Mesenchymal stem cell (in vitro differentiated cells and primary cell): ENCODE data around the gene CPT2.
A peak's percentile ranks its signal among the peaks of the same experiment; 100 is the strongest.

ENCODE experiments used
- DNase-seq: peaks from one replicate; pipeline ENCODE4 v3.0.0-alpha.2; 2013
- H2AFZ ChIP-seq: one replicate; pipeline ENCODE4 v1.6.1; 2013; ENCODE audit warnings: low read depth, mild to moderate bottlenecking, control low read depth, inconsistent platforms, low read length, moderate library complexity
- H2AK5ac ChIP-seq: 2 replicates; pipeline ENCODE4 v1.6.1; 2013; ENCODE audit warnings: low read length, moderate library complexity, mild to moderate bottlenecking, inconsistent platforms; ENCODE audit not compliant: severe bottlenecking
- H2BK120ac ChIP-seq: one replicate; pipeline ENCODE4 v1.6.1; 2013; ENCODE audit warnings: low read depth, mild to moderate bottlenecking, inconsistent platforms, low read length, moderate library complexity
- H2BK12ac ChIP-seq, 2 experiments: one replicate each; pipeline ENCODE4 v1.6.1; 2013; ENCODE audit warnings: inconsistent platforms in 2 of 2, low read length in 2 of 2, mild to moderate bottlenecking in 2 of 2, moderate library complexity in 2 of 2, control low read depth in 1 of 2
- H2BK15ac ChIP-seq: one replicate; pipeline ENCODE4 v1.6.1; 2013; ENCODE audit warnings: mild to moderate bottlenecking, low read depth, inconsistent platforms; ENCODE audit not compliant: poor library complexity, severe bottlenecking
- H2BK5ac ChIP-seq: 2 replicates; pipeline ENCODE4 v1.6.1; 2013; ENCODE audit warnings: low read depth, mild to moderate bottlenecking, low read length, control low read depth, inconsistent platforms; ENCODE audit not compliant: poor library complexity, severe bottlenecking
- H3K14ac ChIP-seq, 2 experiments: one replicate each; pipeline ENCODE4 v1.6.1; 2013; ENCODE audit warnings: inconsistent platforms in 2 of 2, low read length in 2 of 2, control low read depth in 1 of 2, mild to moderate bottlenecking in 1 of 2, moderate library complexity in 1 of 2
- H3K18ac ChIP-seq, 2 experiments: one replicate each; pipeline ENCODE4 v1.6.1; 2013; ENCODE audit warnings: inconsistent platforms in 2 of 2, low read length in 2 of 2, control low read depth in 1 of 2, low read depth in 1 of 2, mild to moderate bottlenecking in 1 of 2
- H3K23ac ChIP-seq, 2 experiments: one replicate each; pipeline ENCODE4 v1.6.1; 2013; ENCODE audit warnings: inconsistent platforms in 2 of 2, low read length in 2 of 2, mild to moderate bottlenecking in 2 of 2, moderate library complexity in 2 of 2, control low read depth in 1 of 2
- H3K27ac ChIP-seq: 2 replicates; pipeline ENCODE4 v1.5.1; 2013; ENCODE audit warnings: mild to moderate bottlenecking, moderate library complexity, low read length, control low read depth, inconsistent platforms; ENCODE audit not compliant: poor library complexity, severe bottlenecking
- H3K27me3 ChIP-seq, 2 experiments: 2 replicates each; pipeline versions ENCODE4 v1.6.1 to v1.7.0; 2013; ENCODE audit warnings: low read length in 2 of 2, mild to moderate bottlenecking in 2 of 2, moderate library complexity in 2 of 2, control low read depth in 1 of 2, inconsistent platforms in 1 of 2; ENCODE audit not compliant: control insufficient read depth in 1 of 2, insufficient read depth in 1 of 2
- H3K36me3 ChIP-seq, 2 experiments: 2 replicates each; pipeline versions ENCODE4 v1.6.1 to v1.7.0; 2013; ENCODE audit warnings: low read length in 2 of 2, control low read depth in 1 of 2, inconsistent platforms in 1 of 2, low read depth in 1 of 2, mild to moderate bottlenecking in 1 of 2; ENCODE audit not compliant: insufficient read depth in 2 of 2, control insufficient read depth in 1 of 2
- H3K4ac ChIP-seq, 2 experiments: one replicate each; pipeline ENCODE4 v1.6.1; 2013; ENCODE audit warnings: inconsistent platforms in 2 of 2, low read length in 2 of 2, mild to moderate bottlenecking in 2 of 2, moderate library complexity in 2 of 2, control low read depth in 1 of 2, low read depth in 1 of 2
- H3K4me1 ChIP-seq: 2 replicates; pipeline ENCODE4 v1.6.1; 2013; ENCODE audit warnings: low read depth, low read length, control low read depth; ENCODE audit not compliant: control insufficient read depth, insufficient read depth
- H3K4me2 ChIP-seq: 2 replicates; pipeline ENCODE4 v1.6.1; 2013; ENCODE audit warnings: low read length, mild to moderate bottlenecking, inconsistent platforms; ENCODE audit not compliant: poor library complexity, severe bottlenecking
- H3K4me3 ChIP-seq, 2 experiments: 2 replicates each; pipeline versions ENCODE4 v1.5.1 to v1.7.0; 2013; ENCODE audit warnings: low read length in 2 of 2, mild to moderate bottlenecking in 2 of 2, control low read depth in 1 of 2, low read depth in 1 of 2; ENCODE audit not compliant: insufficient read depth in 1 of 2
- H3K79me1 ChIP-seq: replicated peaks from 2 replicates; pipeline ENCODE4 v1.6.1; 2013; ENCODE audit warnings: mild to moderate bottlenecking, control low read depth, low read length, inconsistent platforms; ENCODE audit not compliant: poor library complexity, severe bottlenecking
- H3K9ac ChIP-seq: 2 replicates; pipeline ENCODE4 v1.7.0; 2013; ENCODE audit warnings: mild to moderate bottlenecking, low read length, moderate library complexity
- H3K9me3 ChIP-seq: 2 replicates; pipeline ENCODE4 v1.7.0; 2013; ENCODE audit warnings: mild to moderate bottlenecking, low read length; ENCODE audit not compliant: control insufficient read depth
- H4K8ac ChIP-seq: one replicate; pipeline ENCODE4 v1.6.1; 2013; ENCODE audit warnings: inconsistent platforms, mild to moderate bottlenecking, low read length, moderate library complexity
- H4K91ac ChIP-seq: one replicate; pipeline ENCODE4 v1.6.1; 2013; ENCODE audit warnings: mild to moderate bottlenecking, low read length, inconsistent platforms
- WGBS: methylation state at CpG from one replicate; pipeline ENCODE4 v1.1.7; 2013; ENCODE audit warnings: mixed read lengths; 5-methylcytosine and 5-hydroxymethylcytosine counted together

Gene CPT2

GRCh38 chr1:53242381-53242780 is 45.8 kb downstream of the CPT2 start:
- peaks cover 4% of the 10 kb centered on the region for H3K79me1 ChIP-seq
- H4K91ac ChIP-seq, result no peak overlapping the region
- no peaks in the 10 kb centered on the region for H3K27me3 ChIP-seq
- no peak overlapping the region for H4K8ac ChIP-seq
- no peaks in the 10 kb centered on the region for H3K9me3 ChIP-seq
- H3K27ac ChIP-seq, result no peak overlapping the region
- 100% methylated on average over 2 of the region's 4 CpGs for WGBS
- no peak overlapping the region for H2AFZ ChIP-seq
- H3K18ac ChIP-seq, result no peak overlapping the region
- no peak overlapping the region for H3K4me2 ChIP-seq
- H2BK12ac ChIP-seq, result no peak overlapping the region
- H3K4me3 ChIP-seq, result no peak overlapping the region
- H3K23ac ChIP-seq, result no peak overlapping the region
- H3K4ac ChIP-seq, result no peak overlapping the region
- H3K4me1 ChIP-seq, result peaks cover 9% of the 10 kb centered on the region
- no peak for DNase-seq
- H2AK5ac ChIP-seq, result no peak overlapping the region
- no peak overlapping the region for H2BK15ac ChIP-seq
- no peak overlapping the region for H3K9ac ChIP-seq
- no peak overlapping the region for H2BK5ac ChIP-seq
- no peak overlapping the region for H2BK120ac ChIP-seq
- H3K14ac ChIP-seq, result no peak overlapping the region
- peaks cover 0 to 7% of the 10 kb centered on the region in 2 experiments for H3K36me3 ChIP-seq

DNA sequence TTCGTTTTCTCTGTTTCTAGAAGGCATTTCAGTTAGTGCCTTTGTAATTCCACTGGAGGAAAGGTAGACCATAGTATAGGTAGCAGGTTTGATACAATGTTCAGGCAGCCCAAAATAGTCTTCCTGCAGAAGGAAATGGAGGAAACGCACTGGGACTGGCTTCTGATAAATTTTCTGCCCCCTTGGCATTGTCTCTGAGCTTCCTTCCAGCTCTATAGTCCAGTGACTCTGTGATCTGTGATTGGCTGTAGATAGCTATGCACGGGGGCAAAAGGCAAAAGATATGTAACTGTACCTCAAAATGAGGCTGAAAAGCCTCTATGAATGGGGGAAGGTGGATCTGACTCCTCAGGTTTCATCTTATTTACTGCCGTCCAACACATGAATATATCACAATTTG is 47.5 kb downstream of the CPT2 start:
- Histone ChIP-seq H3K9me3 (no peaks in the 10 kb centered on the region), H4K91ac (no peak overlapping the region), H3K14ac (no peak overlapping the region), H3K4me2 (no peak overlapping the region), H3K27ac (no peak overlapping the region), H3K18ac (no peak overlapping the region), H2AFZ (no peak overlapping the region), H3K79me1 (no peaks in the 10 kb centered on the region), H3K4me1 (peaks cover 4% of the 10 kb centered on the region), H3K4ac (no peak overlapping the region), H2BK120ac (no peak overlapping the region), H3K36me3 (peaks cover under 1 to 14% of the 10 kb centered on the region in 2 experiments), H3K9ac (no peak overlapping the region), H3K4me3 (no peak overlapping the region), H4K8ac (no peak overlapping the region), H2BK12ac (no peak overlapping the region), H3K23ac (no peak overlapping the region), H2BK15ac (no peak overlapping the region), H3K27me3 (no peaks in the 10 kb centered on the region), H2AK5ac (peak overlapping the region; percentile 69), H2BK5ac (no peak overlapping the region)
- 91% methylated on average over 3 of the region's 4 CpGs for WGBS
- DNase-seq, result no peak

GRCh38 chr1:53246261-53247134 is 49.9 kb downstream of the CPT2 start:
- Histone ChIP-seq H2BK12ac (no peak overlapping the region), H3K36me3 (peaks cover 3 to 36% of the 10 kb centered on the region in 2 experiments), H4K91ac (no peak overlapping the region), H3K4me2 (no peak overlapping the region), H3K4me1 (peaks cover 5% of the 10 kb centered on the region), H2AFZ (no peak overlapping the region), H3K9ac (no peak overlapping the region), H2AK5ac (no peak overlapping the region), H3K9me3 (no peaks in the 10 kb centered on the region), H2BK120ac (no peak overlapping the region), H2BK5ac (no peak overlapping the region), H4K8ac (no peak overlapping the region), H3K27me3 (no peaks in the 10 kb centered on the region), H2BK15ac (no peak overlapping the region), H3K23ac (no peak overlapping the region), H3K14ac (no peak overlapping the region), H3K27ac (peak overlapping the region; percentile 65), H3K79me1 (no peaks in the 10 kb centered on the region), H3K18ac (no peak overlapping the region), H3K4ac (no peak overlapping the region), H3K4me3 (no peak overlapping the region)
- WGBS, result 75% methylated on average over 3 of the region's 4 CpGs
- DNase-seq, result peak; percentile 20

GRCh38 chr1:53249706-53250105 is 53.1 kb downstream of the CPT2 start:
- H3K36me3 ChIP-seq, result peaks cover 3 to 36% of the 10 kb centered on the region in 2 experiments
- no peak overlapping the region for H3K4ac ChIP-seq
- H2AFZ ChIP-seq, result no peak overlapping the region
- no peak overlapping the region for H2BK120ac ChIP-seq
- no peak overlapping the region for H4K8ac ChIP-seq
- 40% methylated on average over 2 of the region's 3 CpGs for WGBS
- no peak overlapping the region for H3K4me3 ChIP-seq
- no peak overlapping the region for H2BK15ac ChIP-seq
- no peak overlapping the region for H2BK12ac ChIP-seq
- H3K9me3 ChIP-seq, result no peaks in the 10 kb centered on the region
- peaks cover 5% of the 10 kb centered on the region for H3K4me1 ChIP-seq
- no peak overlapping the region for H4K91ac ChIP-seq
- no peaks in the 10 kb centered on the region for H3K27me3 ChIP-seq
- no peak overlapping the region for H3K23ac ChIP-seq
- no peak overlapping the region for H3K14ac ChIP-seq
- no peak overlapping the region for H2BK5ac ChIP-seq
- H3K4me2 ChIP-seq, result no peak overlapping the region
- no peaks in the 10 kb centered on the region for H3K79me1 ChIP-seq
- H3K27ac ChIP-seq, result no peak overlapping the region
- DNase-seq, result peak; percentile 50
- no peak overlapping the region for H3K18ac ChIP-seq
- no peak overlapping the region for H3K9ac ChIP-seq
- H2AK5ac ChIP-seq, result no peak overlapping the region
